Hepatocyte (in vitro differentiated cells): ENCODE measurements around the gene CDH19. TPM values are rescaled to one million over a fixed set of nuclear protein-coding genes. Genes with fewer than 3 reads are reported as not detected.

Experiments used
- DNase-seq: peaks from one replicate; pipeline ENCODE4 v3.0.0-alpha.2; 2016; ENCODE audit warnings: low spot score
- H2AFZ ChIP-seq: fragments of 200-600 bp; sonication (generic); 2 replicates; pipeline ENCODE4 v1.6.0; 2016; ENCODE audit warnings: antibody characterized with exemption, mild to moderate bottlenecking
- H3K27ac ChIP-seq: fragments of 200-600 bp; sonication (generic); 2 replicates; pipeline ENCODE4 v1.5.1; 2016; ENCODE audit warnings: mild to moderate bottlenecking
- H3K27me3 ChIP-seq: fragments of 200-600 bp; sonication (generic); 2 replicates; pipeline ENCODE4 v1.6.1; 2016
- H3K36me3 ChIP-seq: fragments of 200-600 bp; sonication (generic); replicated peaks from 2 replicates; pipeline ENCODE4 v1.5.1; 2016; ENCODE audit warnings: low read depth; ENCODE audit not compliant: insufficient read depth
- H3K4me1 ChIP-seq: fragments of 200-600 bp; sonication (generic); 2 replicates; pipeline ENCODE4 v1.5.1; 2016; ENCODE audit warnings: mild to moderate bottlenecking, moderate library complexity; ENCODE audit not compliant: insufficient read depth
- H3K4me2 ChIP-seq: fragments of 200-600 bp; sonication (generic); 2 replicates; pipeline ENCODE4 v1.6.0; 2016
- H3K4me3 ChIP-seq: fragments of 200-600 bp; sonication (generic); 2 replicates; pipeline ENCODE4 v1.5.1; 2016; ENCODE audit warnings: mild to moderate bottlenecking
- H3K79me2 ChIP-seq: fragments of 200-600 bp; sonication (generic); 2 replicates; pipeline ENCODE4 v1.6.0; 2017; ENCODE audit warnings: mild to moderate bottlenecking
- H3K9me2 ChIP-seq: fragments of 200-600 bp; sonication (generic); replicated peaks from 2 replicates; pipeline ENCODE4 v1.6.0; 2017; ENCODE audit warnings: mild to moderate bottlenecking; ENCODE audit not compliant: insufficient read depth
- H3K9me3 ChIP-seq: fragments of 200-600 bp; sonication (generic); 2 replicates; pipeline ENCODE4 v1.5.1; 2016; ENCODE audit warnings: low read depth, mild to moderate bottlenecking
- H4K20me1 ChIP-seq: fragments of 200-600 bp; sonication (generic); 2 replicates; pipeline ENCODE4 v1.6.0; 2016; ENCODE audit warnings: mild to moderate bottlenecking; ENCODE audit not compliant: insufficient read depth, poor library complexity, severe bottlenecking
- EZH2 ChIP-seq: fragments of 200-600 bp; sonication (generic); IDR thresholded peaks from 2 replicates; pipeline ENCODE4 v1.6.1; 2016; ENCODE audit warnings: antibody characterized with exemption, mild to moderate bottlenecking, borderline replicate concordance
- EZH2phosphoT487 ChIP-seq: fragments of 200-600 bp; sonication (generic); IDR thresholded peaks from one replicate; pipeline ENCODE4 v1.6.1; 2018; ENCODE audit warnings: antibody characterized with exemption, mild to moderate bottlenecking, low read depth, moderate library complexity; ENCODE audit not compliant: unreplicated experiment, severe bottlenecking
- WGBS: methylation state at CpG from one replicate; pipeline ENCODE4 v1.1.6; 2016; ENCODE audit warnings: low lambda C conversion rate; ENCODE audit errors: missing lambda C conversion rate; 5-methylcytosine and 5-hydroxymethylcytosine counted together
- polyA plus RNA-seq: library from polyadenylated mRNA; unstranded; fragments of >200 nt; fragmentation: Nextera tagmentation; extraction: Ambion mirVana; gene quantifications from 2 replicates; pipeline ENCODE4 v1.2.1, GENCODE V29; 2016
- total RNA-seq: library from RNA; depleted of rRNA; stranded (reverse); fragments of >200 nt; gene quantifications from 2 replicates; pipeline ENCODE4 v1.2.3, GENCODE V29; 2014
- TF ChIP-seq, protein P1 (sequence below): fragments of 200-600 bp; sonication (generic); IDR thresholded peaks from 2 replicates; pipeline ENCODE4 v1.5.1; 2016; ENCODE audit warnings: antibody characterized with exemption, mild to moderate bottlenecking; ENCODE audit not compliant: poor library complexity

CDH19 gene, protein sequence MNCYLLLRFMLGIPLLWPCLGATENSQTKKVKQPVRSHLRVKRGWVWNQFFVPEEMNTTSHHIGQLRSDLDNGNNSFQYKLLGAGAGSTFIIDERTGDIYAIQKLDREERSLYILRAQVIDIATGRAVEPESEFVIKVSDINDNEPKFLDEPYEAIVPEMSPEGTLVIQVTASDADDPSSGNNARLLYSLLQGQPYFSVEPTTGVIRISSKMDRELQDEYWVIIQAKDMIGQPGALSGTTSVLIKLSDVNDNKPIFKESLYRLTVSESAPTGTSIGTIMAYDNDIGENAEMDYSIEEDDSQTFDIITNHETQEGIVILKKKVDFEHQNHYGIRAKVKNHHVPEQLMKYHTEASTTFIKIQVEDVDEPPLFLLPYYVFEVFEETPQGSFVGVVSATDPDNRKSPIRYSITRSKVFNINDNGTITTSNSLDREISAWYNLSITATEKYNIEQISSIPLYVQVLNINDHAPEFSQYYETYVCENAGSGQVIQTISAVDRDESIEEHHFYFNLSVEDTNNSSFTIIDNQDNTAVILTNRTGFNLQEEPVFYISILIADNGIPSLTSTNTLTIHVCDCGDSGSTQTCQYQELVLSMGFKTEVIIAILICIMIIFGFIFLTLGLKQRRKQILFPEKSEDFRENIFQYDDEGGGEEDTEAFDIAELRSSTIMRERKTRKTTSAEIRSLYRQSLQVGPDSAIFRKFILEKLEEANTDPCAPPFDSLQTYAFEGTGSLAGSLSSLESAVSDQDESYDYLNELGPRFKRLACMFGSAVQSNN
- total RNA-seq = not detected in 2 replicates
- polyA plus RNA-seq = not detected in 2 replicates

DNA sequence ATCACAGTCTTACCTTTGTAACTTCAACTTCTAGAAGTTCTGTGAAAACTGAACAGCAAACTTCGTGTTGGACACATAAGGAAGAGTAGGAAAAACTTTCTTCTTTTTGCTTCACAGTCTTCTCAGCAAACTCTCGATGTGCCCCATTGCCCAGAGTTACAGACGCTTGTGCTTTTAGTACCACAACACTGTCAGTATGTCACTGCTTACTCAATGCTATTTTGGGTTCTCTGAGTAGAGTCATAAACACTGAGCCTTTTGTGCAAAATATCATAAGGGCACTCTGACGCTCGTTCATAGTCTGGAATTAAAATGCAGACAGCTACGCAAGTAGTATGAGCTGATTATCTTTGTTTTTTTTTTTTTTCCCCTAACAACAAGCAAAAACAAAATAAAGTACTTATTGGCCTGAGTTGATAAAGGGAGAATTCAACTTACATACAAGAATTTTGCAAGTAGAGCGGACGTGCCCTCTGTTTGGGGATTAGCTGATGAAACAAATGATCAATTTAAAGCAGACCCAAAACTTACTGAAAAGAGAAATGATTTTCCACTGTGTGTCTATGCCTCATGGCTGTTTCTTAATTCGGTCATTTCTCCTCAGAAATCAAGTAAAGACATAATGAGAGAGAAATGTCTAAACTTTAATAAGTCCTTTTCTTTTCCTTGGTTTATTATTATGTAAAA is at the start of gene CDH19:
TSS of gene CDH19 (minus strand) at position 150 of the 687 bp plus-strand sequence. CDS start 31,886 bp downstream, outside the sequence.
- Histone ChIP-seq H3K27me3 (no peaks in the 10 kb centered on the region), H3K9me2 (no peaks in the 10 kb centered on the region), H3K36me3 (no peaks in the 10 kb centered on the region), H3K9me3 (no peaks in the 10 kb centered on the region), H3K4me1 (no peaks in the 10 kb centered on the region), H3K27ac (no peak within 1 kb of the TSS), H3K4me2 (no peak within 1 kb of the TSS), H3K79me2 (no peaks in the 10 kb centered on the region), H2AFZ (no peak within 1 kb of the TSS), H4K20me1 (no peaks in the 10 kb centered on the region), H3K4me3 (no peak within 1 kb of the TSS)
- TF ChIP-seq EZH2 (no peak), EZH2phosphoT487 (no peak)
- TF ChIP-seq, protein P1, sequence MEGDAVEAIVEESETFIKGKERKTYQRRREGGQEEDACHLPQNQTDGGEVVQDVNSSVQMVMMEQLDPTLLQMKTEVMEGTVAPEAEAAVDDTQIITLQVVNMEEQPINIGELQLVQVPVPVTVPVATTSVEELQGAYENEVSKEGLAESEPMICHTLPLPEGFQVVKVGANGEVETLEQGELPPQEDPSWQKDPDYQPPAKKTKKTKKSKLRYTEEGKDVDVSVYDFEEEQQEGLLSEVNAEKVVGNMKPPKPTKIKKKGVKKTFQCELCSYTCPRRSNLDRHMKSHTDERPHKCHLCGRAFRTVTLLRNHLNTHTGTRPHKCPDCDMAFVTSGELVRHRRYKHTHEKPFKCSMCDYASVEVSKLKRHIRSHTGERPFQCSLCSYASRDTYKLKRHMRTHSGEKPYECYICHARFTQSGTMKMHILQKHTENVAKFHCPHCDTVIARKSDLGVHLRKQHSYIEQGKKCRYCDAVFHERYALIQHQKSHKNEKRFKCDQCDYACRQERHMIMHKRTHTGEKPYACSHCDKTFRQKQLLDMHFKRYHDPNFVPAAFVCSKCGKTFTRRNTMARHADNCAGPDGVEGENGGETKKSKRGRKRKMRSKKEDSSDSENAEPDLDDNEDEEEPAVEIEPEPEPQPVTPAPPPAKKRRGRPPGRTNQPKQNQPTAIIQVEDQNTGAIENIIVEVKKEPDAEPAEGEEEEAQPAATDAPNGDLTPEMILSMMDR = no peak
- 79% methylated on average over 9 of the region's 9 CpGs for WGBS
- no peak for DNase-seq

DNA sequence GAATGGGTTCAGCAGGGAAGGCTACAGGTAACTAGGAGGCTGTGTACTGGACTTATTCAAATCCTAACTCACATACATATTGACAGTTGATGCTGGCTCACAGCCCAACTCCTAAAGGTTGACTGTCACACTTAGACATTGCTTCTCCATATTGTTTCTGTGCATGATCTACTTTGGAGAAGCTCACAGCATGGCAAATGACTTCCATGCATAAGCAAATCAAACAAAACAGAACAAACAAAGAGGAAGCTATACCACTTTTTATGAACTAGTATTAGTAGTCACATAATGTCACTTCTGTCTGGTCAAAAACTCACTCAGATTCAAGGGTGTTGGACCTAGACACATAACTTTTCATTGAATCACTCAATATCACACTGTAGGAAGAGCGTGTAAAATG is 43.8 kb upstream of the CDH19 start:
- TF ChIP-seq, protein P1 = no peak
- TF ChIP-seq EZH2phosphoT487 = no peak
- no peak for TF ChIP-seq EZH2
- no peaks in the 10 kb centered on the region for H3K27me3 ChIP-seq
- no peak overlapping the region for H2AFZ ChIP-seq
- no peaks in the 10 kb centered on the region for H3K79me2 ChIP-seq
- 96% methylated on average over 1 of the region's 1 CpG for WGBS
- no peak overlapping the region for H3K4me2 ChIP-seq
- no peaks in the 10 kb centered on the region for H3K36me3 ChIP-seq
- H3K9me3 ChIP-seq = no peaks in the 10 kb centered on the region
- no peak overlapping the region for H3K4me3 ChIP-seq
- H4K20me1 ChIP-seq = no peaks in the 10 kb centered on the region
- no peak overlapping the region for H3K27ac ChIP-seq
- no peaks in the 10 kb centered on the region for H3K9me2 ChIP-seq
- H3K4me1 ChIP-seq = no peaks in the 10 kb centered on the region
- no peak for DNase-seq

DNA sequence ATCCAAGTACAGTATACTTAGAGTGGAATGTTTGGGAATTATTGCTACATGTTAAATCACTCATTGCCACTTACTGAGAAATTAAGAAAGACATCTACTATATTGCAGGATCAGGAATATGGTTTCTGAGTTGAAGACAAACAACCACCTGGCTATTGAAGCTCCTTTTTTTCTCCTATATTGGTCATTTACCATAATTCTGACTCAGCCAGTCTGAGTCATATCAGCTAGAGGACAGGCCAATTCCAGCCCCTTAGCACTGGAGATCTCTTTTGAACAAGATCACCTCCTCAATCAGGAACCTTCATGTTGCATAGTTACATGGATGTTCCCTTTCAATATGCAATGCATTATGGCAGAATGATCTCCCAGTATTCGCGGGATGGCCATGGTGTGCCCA is 42.7 kb upstream of the CDH19 start:
- H3K27ac ChIP-seq = no peak overlapping the region
- H3K4me2 ChIP-seq = no peak overlapping the region
- 93% methylated on average over 2 of the region's 2 CpGs for WGBS
- H3K9me2 ChIP-seq = no peaks in the 10 kb centered on the region
- no peaks in the 10 kb centered on the region for H3K36me3 ChIP-seq
- H3K9me3 ChIP-seq = no peaks in the 10 kb centered on the region
- H3K79me2 ChIP-seq = no peaks in the 10 kb centered on the region
- no peak overlapping the region for H3K4me3 ChIP-seq
- no peaks in the 10 kb centered on the region for H3K4me1 ChIP-seq
- no peak overlapping the region for H2AFZ ChIP-seq
- DNase-seq = no peak
- no peaks in the 10 kb centered on the region for H3K27me3 ChIP-seq
- TF ChIP-seq EZH2phosphoT487 (no peak), EZH2 (no peak)
- TF ChIP-seq, protein P1 = no peak
- no peaks in the 10 kb centered on the region for H4K20me1 ChIP-seq
